ENCODE data around the gene EFNA3.

The EFNA3 gene

GRCh38 chr1:155048449-155049334 lies 29.9 kb upstream of the EFNA3 start:
- no peak for DNase-seq

- peak in 1 of 6 experiments; percentile 24 for DNase-seq
These were observed 28.7 kb upstream of the EFNA3 start for GRCh38 chr1:155049651-155050559.

GRCh38 chr1:155050560-155051341 lies 27.9 kb upstream of the EFNA3 start, which contains the start of gene ADAM15:
ADAM15 (plus strand) TSS chr1:155051316; CDS start chr1:155051387, 71 bp downstream.
- DNase-seq: peak; percentile 56 to 79 (median 76)

GRCh38 chr1:155051342-155051776 lies 27.3 kb upstream of the EFNA3 start:
- DNase-seq: no peak

DNA sequence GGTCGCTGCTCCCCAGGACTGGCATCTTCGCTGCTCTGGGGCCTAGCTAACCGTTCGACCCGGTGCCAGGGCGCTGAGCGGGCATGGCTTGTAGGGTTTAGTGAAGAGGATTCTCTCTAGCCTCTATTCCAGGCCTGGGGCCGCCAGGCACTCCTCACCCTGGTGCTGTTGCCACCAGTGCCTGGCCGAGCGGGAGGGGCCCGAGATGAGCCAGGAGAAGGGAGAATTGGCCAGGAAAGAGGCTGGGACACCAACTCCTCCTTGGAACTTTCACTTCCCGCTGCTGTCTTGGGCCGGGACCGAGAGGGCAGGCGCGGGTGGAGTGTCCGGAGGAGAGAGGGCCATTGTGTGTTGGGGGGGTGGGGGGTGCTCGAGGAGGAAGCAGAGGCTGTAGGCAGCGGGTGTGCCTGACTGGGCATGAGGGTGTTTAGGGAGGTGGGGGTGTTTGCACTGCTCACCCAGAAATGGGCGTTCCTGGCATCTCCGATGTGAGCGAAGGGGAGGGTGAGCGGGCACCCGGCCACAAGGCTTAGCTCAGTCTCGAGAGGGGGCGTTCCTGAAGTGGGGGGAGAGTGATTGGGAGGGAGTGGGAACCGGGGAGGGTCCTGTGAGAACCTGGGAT lies 26.7 kb upstream of the EFNA3 start:
- peak in 5 of 6 experiments; percentile 15 to 62 (median 38) for DNase-seq

DNA sequence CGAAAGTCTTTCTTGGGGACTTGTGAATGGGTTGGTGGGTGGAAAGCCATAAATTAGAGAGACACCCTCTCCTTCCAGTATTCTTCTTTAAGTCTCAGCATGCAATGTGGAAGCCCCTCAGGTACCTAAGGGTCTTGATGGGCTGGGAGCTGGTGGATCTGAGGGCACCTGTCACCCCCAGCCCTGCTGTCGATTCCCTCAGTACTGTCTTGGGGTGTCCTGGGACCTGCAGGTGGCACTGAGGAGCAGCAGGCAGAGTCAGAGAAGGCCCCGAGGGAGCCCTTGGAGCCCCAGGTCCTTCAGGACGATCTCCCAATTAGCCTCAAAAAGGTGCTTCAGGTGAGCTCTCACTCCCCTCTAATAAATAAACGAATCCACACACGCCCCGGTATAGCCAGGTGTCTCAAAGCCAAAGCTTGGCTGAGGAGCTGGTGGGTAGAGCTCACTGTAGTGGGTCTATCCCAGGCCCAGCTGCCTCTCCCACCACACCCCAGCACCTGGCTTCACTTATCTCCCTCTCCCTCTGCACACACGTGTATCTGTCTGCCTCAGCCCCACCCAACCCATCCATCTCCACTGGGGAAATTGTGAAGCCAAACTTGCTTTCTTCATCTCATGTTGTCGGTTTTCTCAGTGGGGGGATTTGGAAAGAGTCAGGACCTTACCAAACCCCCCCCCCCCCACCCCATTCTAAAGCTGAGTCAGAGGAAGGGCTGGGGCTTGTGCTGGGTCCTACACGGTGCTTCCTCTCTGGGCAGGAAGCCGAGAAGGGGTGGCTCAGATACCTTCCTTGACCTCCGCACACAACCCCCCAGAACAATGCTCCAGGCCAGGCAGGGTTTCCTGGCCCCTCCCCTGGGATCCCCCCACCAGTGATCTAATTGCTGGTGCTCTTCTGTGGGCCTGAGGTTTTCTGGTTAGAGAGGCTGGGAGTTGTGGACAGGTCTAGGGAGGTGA lies 25.9 kb upstream of the EFNA3 start:
- DNase-seq: peak in 4 of 6 experiments; percentile 6 to 48 (median 16)

DNA sequence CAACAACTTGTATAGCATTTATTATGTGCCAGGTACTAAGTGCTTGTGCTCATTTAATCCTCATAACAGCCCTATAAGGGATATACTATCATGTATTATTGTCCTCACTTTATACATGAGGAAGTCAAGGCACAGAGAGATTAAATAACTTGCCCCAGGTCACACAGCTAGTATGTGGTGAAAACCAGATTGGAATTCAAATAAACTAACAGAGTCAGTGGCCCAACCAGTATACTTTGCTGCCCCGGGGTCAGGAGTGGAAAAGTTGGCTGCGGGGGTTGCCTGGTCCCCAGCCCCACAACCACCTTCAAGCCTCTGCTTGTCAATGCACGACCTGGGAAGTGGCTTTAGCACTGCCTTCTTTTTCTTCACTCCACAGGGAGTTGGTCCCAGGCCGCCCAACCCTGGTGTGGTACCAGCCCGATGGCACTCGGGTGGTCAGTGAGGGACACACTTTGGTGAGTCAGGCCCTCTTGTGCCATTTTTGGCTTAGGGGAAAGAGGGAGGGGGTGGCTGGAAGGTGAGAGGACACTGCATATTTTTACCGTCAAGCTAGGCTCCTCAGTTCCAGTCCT lies 25.0 kb upstream of the EFNA3 start:
- DNase-seq: no peak

DNA sequence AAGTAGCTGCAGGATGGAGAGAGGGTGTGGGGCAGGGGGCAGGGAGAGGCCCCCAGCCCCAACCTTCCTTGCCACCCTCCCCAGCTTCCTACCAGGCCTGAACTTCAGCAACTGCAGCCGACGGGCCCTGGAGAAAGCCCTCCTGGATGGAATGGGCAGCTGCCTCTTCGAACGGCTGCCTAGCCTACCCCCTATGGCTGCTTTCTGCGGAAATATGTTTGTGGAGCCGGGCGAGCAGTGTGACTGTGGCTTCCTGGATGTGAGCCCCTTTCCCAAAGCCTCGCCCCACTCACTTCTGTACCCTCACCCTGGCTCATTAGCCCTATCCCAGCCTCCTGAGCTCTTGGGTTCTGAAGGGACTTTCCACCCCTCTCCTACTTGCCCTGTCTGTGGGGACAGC lies 21.5 kb upstream of the EFNA3 start:
- no peak for DNase-seq

DNA sequence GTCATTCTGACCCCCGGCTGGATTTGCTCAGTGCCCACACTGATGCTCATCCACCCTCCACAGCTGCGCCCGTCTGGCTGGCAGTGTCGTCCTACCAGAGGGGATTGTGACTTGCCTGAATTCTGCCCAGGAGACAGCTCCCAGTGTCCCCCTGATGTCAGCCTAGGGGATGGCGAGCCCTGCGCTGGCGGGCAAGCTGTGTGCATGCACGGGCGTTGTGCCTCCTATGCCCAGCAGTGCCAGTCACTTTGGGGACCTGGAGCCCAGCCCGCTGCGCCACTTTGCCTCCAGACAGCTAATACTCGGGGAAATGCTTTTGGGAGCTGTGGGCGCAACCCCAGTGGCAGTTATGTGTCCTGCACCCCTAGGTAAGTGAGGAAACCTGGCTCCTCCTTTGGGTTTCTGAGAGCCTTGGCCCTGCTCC lies 20.8 kb upstream of the EFNA3 start:
- DNase-seq: no peak

GRCh38 chr1:155060736-155061135 lies 17.9 kb upstream of the EFNA3 start:
- no peak for DNase-seq

GRCh38 chr1:155061381-155062150 lies 17.1 kb upstream of the EFNA3 start:
- peak; percentile 78 to 92 (median 88) for DNase-seq

- peak in 1 of 6 experiments; percentile 36 for DNase-seq
These were observed 16.4 kb upstream of the EFNA3 start for GRCh38 chr1:155062151-155062686.

DNA sequence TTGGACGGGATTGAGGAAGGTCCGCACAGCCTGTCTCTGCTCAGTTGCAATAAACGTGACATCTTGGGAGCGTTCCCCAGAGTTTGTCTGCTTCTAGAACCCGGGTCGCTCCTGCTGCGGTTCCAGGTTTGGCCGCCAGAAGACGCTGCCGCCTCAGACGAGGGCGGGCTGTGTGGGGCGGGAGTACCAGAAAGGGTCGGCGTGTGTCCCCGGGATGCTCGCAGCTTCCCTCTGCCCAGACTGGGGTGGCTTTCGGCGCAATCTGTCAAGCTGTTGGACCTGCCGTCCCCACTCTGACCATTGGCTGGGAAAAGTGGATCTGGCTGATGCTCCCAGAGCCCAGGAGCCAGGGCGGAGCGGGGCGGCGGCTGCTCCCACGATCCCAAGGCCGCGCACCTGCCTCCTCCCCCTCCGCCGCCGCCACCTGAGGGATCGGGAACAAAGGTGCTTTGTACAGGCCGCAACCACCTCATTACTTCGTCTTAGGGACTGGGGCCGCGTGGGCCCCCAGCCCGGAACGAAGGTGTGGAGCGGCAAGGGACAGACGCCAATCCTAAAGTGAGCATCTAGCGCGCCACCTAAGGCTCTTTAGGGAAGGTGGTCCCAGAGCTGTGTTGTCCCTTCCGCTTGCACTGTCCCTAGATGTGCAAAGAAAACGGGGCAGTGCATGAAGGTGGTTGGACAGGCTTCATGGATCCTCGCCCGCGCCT lies 15.8 kb upstream of the EFNA3 start:
- DNase-seq: peak; percentile 41 to 73 (median 64)

- peak; percentile 75 to 86 (median 80) for DNase-seq
These were observed 15.0 kb upstream of the EFNA3 start, which contains the start of gene EFNA4 for GRCh38 chr1:155063550-155064110. EFNA4 (plus strand) TSS chr1:155063740; CDS start chr1:155063824, 84 bp downstream.

DNA sequence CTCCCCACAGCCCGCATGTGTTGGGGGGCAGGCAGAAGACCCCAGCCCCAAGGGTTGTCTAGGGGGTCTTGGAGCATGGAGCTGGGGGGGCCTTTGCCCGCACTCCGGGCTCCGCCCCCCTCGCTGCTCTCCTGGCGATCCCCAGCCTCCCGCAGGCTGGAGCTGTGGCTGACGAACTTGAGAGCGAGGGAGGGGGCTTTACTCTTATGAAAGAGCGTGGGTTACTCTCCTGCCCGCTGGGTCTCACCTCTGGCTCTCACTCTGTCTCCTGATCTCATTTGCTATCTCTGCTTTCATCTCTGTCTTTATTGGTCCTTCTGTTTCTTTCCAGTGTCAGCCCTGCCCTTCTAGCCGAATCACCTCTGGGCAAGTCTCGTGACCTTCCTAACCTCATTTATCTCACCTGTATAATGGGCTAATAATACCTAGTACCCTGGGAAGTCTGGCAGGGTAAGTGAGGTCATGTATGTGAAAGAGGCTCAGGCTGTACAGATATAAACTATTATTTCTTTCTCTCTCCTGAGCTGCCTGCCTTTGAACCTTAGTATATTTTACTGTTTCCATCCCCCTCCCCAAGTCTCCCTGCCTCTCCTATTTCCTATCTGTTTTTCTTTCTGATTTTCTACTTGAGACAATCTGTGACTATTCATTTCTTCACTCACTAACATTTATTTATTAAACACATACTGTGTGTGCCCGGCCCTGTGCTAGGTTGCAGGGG lies 14.4 kb upstream of the EFNA3 start:
- DNase-seq: peak in 2 of 6 experiments; percentile 44 to 46

GRCh38 chr1:155064832-155065429 lies 13.7 kb upstream of the EFNA3 start:
- DNase-seq: no peak

- DNase-seq: no peak
These were observed 11.9 kb upstream of the EFNA3 start for GRCh38 chr1:155066777-155067176.
